GM12891 (cell line): Measurements from ENCODE around the gene SOHLH1.

Experiments
- POLR2A ChIP-seq: IDR thresholded peaks from 2 replicates; pipeline ENCODE4 v1.6.1; 2011; ENCODE audit warnings: low read depth, low read length, control low read depth
- POLR2AphosphoS5 ChIP-seq: IDR thresholded peaks from 2 replicates; pipeline ENCODE4 v1.6.1; 2011; ENCODE audit warnings: low read depth, low read length, control low read depth
- TAF1 ChIP-seq: IDR thresholded peaks from 2 replicates; pipeline ENCODE4 v1.6.1; 2011; ENCODE audit warnings: low read depth, low read length, control low read depth

GRCh38 chr9:135704483-135704882, 5.2 kb upstream of the SOHLH1 start:
- TF ChIP-seq POLR2A (no peak), TAF1 (no peak), POLR2AphosphoS5 (no peak)
